GM12892 (cell line): ENCODE results near the gene ATP7B.

Experiments used
- POLR2A ChIP-seq: IDR thresholded peaks from 2 replicates; pipeline ENCODE4 v1.6.1; 2011; ENCODE audit warnings: low read depth, low read length, control low read depth
- POLR2AphosphoS5 ChIP-seq: IDR thresholded peaks from 2 replicates; pipeline ENCODE4 v1.6.1; 2011; ENCODE audit warnings: low read depth, low read length, control low read depth

- no peak for TF ChIP-seq POLR2A
- TF ChIP-seq POLR2AphosphoS5 = no peak
These were observed 32.4 kb upstream of the ATP7B start for GRCh38 chr13:52043675-52044074.
